NCI-H1092 (cell line): Measurements from ENCODE around the gene FAM118A.
"Not testable (repeated sequence)": the region's sequence is repeated elsewhere in the genome, so short reads cannot be mapped to it uniquely, and the experiment has no call there.

Experiments used
- DNase-seq: peaks from one replicate; lab custom pipeline; 2025; lab: John Stamatoyannopoulos, UW

The FAM118A gene

GRCh38 chr22:45284705-45285262 is 24.9 kb upstream of the FAM118A start, which contains the start of gene UPK3A:
TSS of gene UPK3A (plus strand) at chr22:45284949. CDS start at chr22:45285014, 65 bp downstream.
- no peak for DNase-seq

- no peak for DNase-seq
Observed at GRCh38 chr22:45285263-45286058, 24.3 kb upstream of the FAM118A start.

- DNase-seq = no peak
Observed at GRCh38 chr22:45286854-45287551, 22.7 kb upstream of the FAM118A start.

GRCh38 chr22:45290410-45290936 is 19.3 kb upstream of the FAM118A start:
- DNase-seq = no peak

- DNase-seq = no peak
Observed at GRCh38 chr22:45291061-45291930, 18.4 kb upstream of the FAM118A start.

- DNase-seq = no peak
Observed at GRCh38 chr22:45291931-45292290, 17.8 kb upstream of the FAM118A start.

GRCh38 chr22:45292731-45293442 is 16.8 kb upstream of the FAM118A start:
- DNase-seq = no peak

GRCh38 chr22:45294030-45294429 is 15.7 kb upstream of the FAM118A start:
- DNase-seq = no peak

GRCh38 chr22:45295004-45295403 is 14.7 kb upstream of the FAM118A start:
- not testable (repeated sequence) for DNase-seq

GRCh38 chr22:45295492-45295891 is 14.2 kb upstream of the FAM118A start:
- DNase-seq = no peak

GRCh38 chr22:45296628-45297297 is 13.0 kb upstream of the FAM118A start:
- DNase-seq = no peak

GRCh38 chr22:45298934-45299505 is 10.7 kb upstream of the FAM118A start:
- DNase-seq = no peak

GRCh38 chr22:45302751-45303150 is 7.0 kb upstream of the FAM118A start:
- DNase-seq = no peak

GRCh38 chr22:45303181-45303580 is 6.6 kb upstream of the FAM118A start:
- DNase-seq = no peak

- DNase-seq = no peak
Observed at GRCh38 chr22:45304971-45305370, 4.8 kb upstream of the FAM118A start.

GRCh38 chr22:45305456-45306075 is 4.2 kb upstream of the FAM118A start:
- no peak for DNase-seq

GRCh38 chr22:45306139-45306538 is 3.6 kb upstream of the FAM118A start:
- no peak for DNase-seq

- no peak for DNase-seq
Observed at GRCh38 chr22:45308391-45308956, 1.3 kb upstream of the FAM118A start.

- DNase-seq = no peak
Observed at GRCh38 chr22:45308957-45309421, 745 bp upstream of the FAM118A start.
